AG10803 (cell line): ENCODE data around the gene NRXN2.

ENCODE experiments used
- DNase-seq: peaks from one replicate; pipeline ENCODE4 v3.0.0; 2010; ENCODE audit warnings: low read depth
- H3K4me3 ChIP-seq: 2 replicates; pipeline ENCODE4 v1.5.1; 2011; ENCODE audit warnings: mild to moderate bottlenecking, low read length, control low read depth
- TF ChIP-seq, protein P1 (sequence below): conservative IDR thresholded peaks from 2 replicates; pipeline ENCODE4 v1.5.1; 2011; ENCODE audit warnings: mild to moderate bottlenecking, low read length, control low read depth, inconsistent platforms

Gene NRXN2

GRCh38 chr11:64647019-64647779, 75.8 kb downstream of the NRXN2 start:
- no peak for DNase-seq
- H3K4me3 ChIP-seq = no peak overlapping the region
- TF ChIP-seq, protein P1, sequence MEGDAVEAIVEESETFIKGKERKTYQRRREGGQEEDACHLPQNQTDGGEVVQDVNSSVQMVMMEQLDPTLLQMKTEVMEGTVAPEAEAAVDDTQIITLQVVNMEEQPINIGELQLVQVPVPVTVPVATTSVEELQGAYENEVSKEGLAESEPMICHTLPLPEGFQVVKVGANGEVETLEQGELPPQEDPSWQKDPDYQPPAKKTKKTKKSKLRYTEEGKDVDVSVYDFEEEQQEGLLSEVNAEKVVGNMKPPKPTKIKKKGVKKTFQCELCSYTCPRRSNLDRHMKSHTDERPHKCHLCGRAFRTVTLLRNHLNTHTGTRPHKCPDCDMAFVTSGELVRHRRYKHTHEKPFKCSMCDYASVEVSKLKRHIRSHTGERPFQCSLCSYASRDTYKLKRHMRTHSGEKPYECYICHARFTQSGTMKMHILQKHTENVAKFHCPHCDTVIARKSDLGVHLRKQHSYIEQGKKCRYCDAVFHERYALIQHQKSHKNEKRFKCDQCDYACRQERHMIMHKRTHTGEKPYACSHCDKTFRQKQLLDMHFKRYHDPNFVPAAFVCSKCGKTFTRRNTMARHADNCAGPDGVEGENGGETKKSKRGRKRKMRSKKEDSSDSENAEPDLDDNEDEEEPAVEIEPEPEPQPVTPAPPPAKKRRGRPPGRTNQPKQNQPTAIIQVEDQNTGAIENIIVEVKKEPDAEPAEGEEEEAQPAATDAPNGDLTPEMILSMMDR = no peak

DNA sequence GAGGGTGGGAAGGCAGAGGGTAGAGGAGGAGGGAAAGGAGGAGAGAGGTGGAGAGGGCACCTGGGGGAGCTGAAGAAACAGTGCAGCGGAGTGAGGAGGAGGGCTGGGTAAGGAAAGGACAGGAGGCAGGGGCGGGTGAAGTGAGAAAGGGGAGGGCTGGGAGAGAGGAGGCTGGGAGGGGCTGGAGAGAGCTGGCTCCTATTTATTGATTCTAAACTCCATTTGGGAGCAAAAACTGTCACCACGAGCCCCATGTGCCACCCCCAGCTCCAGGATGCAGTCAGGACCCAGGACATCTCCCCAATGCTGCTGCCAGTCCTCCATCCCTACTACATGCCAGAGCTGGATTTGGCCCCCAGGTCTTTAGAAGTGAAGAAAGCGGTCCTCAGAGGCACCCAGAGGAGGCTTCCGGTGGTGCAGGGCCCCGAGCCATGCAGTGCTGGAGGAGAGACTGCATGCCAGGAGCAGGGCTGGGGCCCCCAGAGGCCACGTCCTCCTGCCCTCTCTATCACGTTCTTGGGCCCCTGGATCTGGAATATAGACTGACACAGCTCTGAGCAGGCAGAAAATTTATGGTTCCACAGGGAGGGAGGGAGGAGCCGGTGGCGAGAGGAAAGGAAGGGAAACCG, 78.2 kb downstream of the NRXN2 start:
- no peak for DNase-seq
- no peak overlapping the region for H3K4me3 ChIP-seq
- TF ChIP-seq, protein P1 = no peak

DNA sequence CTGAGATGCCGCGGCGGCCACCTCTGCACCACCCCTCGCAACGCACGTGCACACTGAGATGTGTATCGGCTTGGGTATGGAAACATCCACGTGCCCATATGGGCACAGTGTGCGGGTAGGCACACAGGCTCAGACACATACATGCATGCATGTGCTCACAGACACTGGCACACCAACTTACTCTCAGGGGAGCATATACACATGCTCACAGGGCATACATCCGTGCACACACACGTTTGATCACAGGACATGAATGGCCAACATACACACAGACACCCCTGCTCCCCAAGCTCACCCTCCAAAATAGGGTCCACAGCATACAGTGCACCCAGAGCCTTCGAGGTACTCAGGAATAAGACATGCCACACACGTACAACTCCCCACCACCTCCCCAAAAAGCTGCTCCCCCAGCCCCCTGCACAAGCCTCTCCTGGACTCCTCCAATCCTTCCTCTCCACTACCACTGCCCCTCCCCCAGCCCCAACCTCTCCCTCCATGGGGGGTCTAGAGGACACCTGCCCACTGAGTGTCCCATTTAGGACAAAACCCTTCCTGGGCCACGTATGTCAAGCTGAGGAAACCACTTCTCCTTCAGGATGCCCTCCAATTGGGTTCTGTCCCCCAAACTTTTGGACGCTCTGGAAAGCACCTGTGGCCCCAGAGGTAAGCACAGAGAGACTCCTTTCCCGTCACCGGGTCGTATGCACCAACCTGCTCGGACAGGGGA, 78.9 kb downstream of the NRXN2 start:
- no peak overlapping the region for H3K4me3 ChIP-seq
- TF ChIP-seq, protein P1 = no peak
- no peak for DNase-seq

- H3K4me3 ChIP-seq = no peak overlapping the region
- TF ChIP-seq, protein P1 = no peak
- no peak for DNase-seq
These were observed 79.6 kb downstream of the NRXN2 start for GRCh38 chr11:64643256-64643881.

GRCh38 chr11:64642871-64643255, 80.1 kb downstream of the NRXN2 start:
- DNase-seq = no peak
- TF ChIP-seq, protein P1 = no peak
- no peak overlapping the region for H3K4me3 ChIP-seq

DNA sequence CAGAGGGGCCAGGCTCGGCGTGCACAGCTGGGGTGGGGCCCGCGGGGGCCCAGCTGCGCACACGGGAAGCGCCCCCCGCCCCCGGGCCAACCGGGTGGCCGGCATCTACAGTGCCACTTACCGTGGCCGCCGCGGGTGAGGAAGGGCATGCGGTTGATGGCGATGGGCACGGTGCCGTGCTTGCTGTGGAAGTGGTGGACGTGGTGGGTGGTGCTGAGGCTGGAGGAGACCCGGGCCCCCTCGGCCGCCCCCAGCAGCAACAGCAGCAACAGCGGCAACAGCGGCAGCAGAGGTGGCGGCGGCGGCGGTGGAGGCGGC, 80.6 kb downstream of the NRXN2 start:
- H3K4me3 ChIP-seq = no peak overlapping the region
- TF ChIP-seq, protein P1 = no peak
- DNase-seq = no peak
